Measurements from ENCODE around the gene PHF2.

The PHF2 gene

GRCh38 chr9:93579711-93580516 is 3.5 kb downstream of the PHF2 start:
- H3K4me3 ChIP-seq (ENCODE audit: low read depth in 1 of 2, low read length in 2 of 2) = no peak overlapping the region
- peaks cover 46% of the 10 kb centered on the region for H3K4me1 ChIP-seq (ENCODE audit: insufficient read depth, low read length)
- no peak overlapping the region for H3K27ac ChIP-seq (ENCODE audit: low read depth, low read length)
- H3K36me3 ChIP-seq (ENCODE audit: insufficient read depth, low read length) = no peaks in the 10 kb centered on the region
- no peak overlapping the region for H3K9ac ChIP-seq (ENCODE audit: low read length)
- no peaks in the 10 kb centered on the region for H3K27me3 ChIP-seq (ENCODE audit: control insufficient read depth in 1 of 2, insufficient read depth in 2 of 2, low read length in 2 of 2)
- no peaks in the 10 kb centered on the region for H3K9me3 ChIP-seq (ENCODE audit: low read length)

- H3K27me3 ChIP-seq (ENCODE audit: control insufficient read depth in 1 of 2, insufficient read depth in 2 of 2, low read length in 2 of 2) = no peaks in the 10 kb centered on the region
- no peaks in the 10 kb centered on the region for H3K9me3 ChIP-seq (ENCODE audit: low read length)
- H3K4me1 ChIP-seq (ENCODE audit: insufficient read depth, low read length) = peaks cover 44% of the 10 kb centered on the region
- H3K36me3 ChIP-seq (ENCODE audit: insufficient read depth, low read length) = peaks cover 3% of the 10 kb centered on the region
- no peak overlapping the region for H3K9ac ChIP-seq (ENCODE audit: low read length)
- peak overlapping the region; percentile 2 for H3K27ac ChIP-seq (ENCODE audit: low read depth, low read length)
- no peak overlapping the region for H3K4me3 ChIP-seq (ENCODE audit: low read depth in 1 of 2, low read length in 2 of 2)
Observed at GRCh38 chr9:93580654-93581380, 4.4 kb downstream of the PHF2 start.

- Histone ChIP-seq H3K4me1 (ENCODE audit: insufficient read depth, low read length) (peaks cover 49% of the 10 kb centered on the region), H3K27me3 (ENCODE audit: control insufficient read depth in 1 of 2, insufficient read depth in 2 of 2, low read length in 2 of 2) (no peaks in the 10 kb centered on the region), H3K27ac (ENCODE audit: low read depth, low read length) (no peak overlapping the region), H3K9ac (ENCODE audit: low read length) (no peak overlapping the region), H3K9me3 (ENCODE audit: low read length) (no peaks in the 10 kb centered on the region), H3K4me3 (ENCODE audit: low read depth in 1 of 2, low read length in 2 of 2) (no peak overlapping the region), H3K36me3 (ENCODE audit: insufficient read depth, low read length) (peaks cover 3% of the 10 kb centered on the region)
Observed at GRCh38 chr9:93582115-93582514, 5.7 kb downstream of the PHF2 start.

- Histone ChIP-seq H3K4me1 (ENCODE audit: insufficient read depth, low read length) (peaks cover 48% of the 10 kb centered on the region), H3K27ac (ENCODE audit: low read depth, low read length) (no peak overlapping the region), H3K9me3 (ENCODE audit: low read length) (no peaks in the 10 kb centered on the region), H3K36me3 (ENCODE audit: insufficient read depth, low read length) (peaks cover 3% of the 10 kb centered on the region), H3K9ac (ENCODE audit: low read length) (no peak overlapping the region), H3K27me3 (ENCODE audit: control insufficient read depth in 1 of 2, insufficient read depth in 2 of 2, low read length in 2 of 2) (no peaks in the 10 kb centered on the region), H3K4me3 (ENCODE audit: low read depth in 1 of 2, low read length in 2 of 2) (no peak overlapping the region)
Observed at GRCh38 chr9:93582550-93582949, 6.2 kb downstream of the PHF2 start.

- H3K9me3 ChIP-seq (ENCODE audit: low read length) = no peaks in the 10 kb centered on the region
- peaks cover 3% of the 10 kb centered on the region for H3K36me3 ChIP-seq (ENCODE audit: insufficient read depth, low read length)
- no peak overlapping the region for H3K27ac ChIP-seq (ENCODE audit: low read depth, low read length)
- H3K9ac ChIP-seq (ENCODE audit: low read length) = no peak overlapping the region
- no peaks in the 10 kb centered on the region for H3K27me3 ChIP-seq (ENCODE audit: control insufficient read depth in 1 of 2, insufficient read depth in 2 of 2, low read length in 2 of 2)
- peaks cover 36% of the 10 kb centered on the region for H3K4me1 ChIP-seq (ENCODE audit: insufficient read depth, low read length)
- H3K4me3 ChIP-seq (ENCODE audit: low read depth in 1 of 2, low read length in 2 of 2) = no peak overlapping the region
Observed at GRCh38 chr9:93585259-93585658, 8.9 kb downstream of the PHF2 start.

GRCh38 chr9:93585695-93586094 is 9.3 kb downstream of the PHF2 start:
- Histone ChIP-seq H3K27ac (ENCODE audit: low read depth, low read length) (no peak overlapping the region), H3K9ac (ENCODE audit: low read length) (no peak overlapping the region), H3K4me1 (ENCODE audit: insufficient read depth, low read length) (peaks cover 39% of the 10 kb centered on the region), H3K36me3 (ENCODE audit: insufficient read depth, low read length) (peaks cover 3% of the 10 kb centered on the region), H3K4me3 (ENCODE audit: low read depth in 1 of 2, low read length in 2 of 2) (no peak overlapping the region), H3K9me3 (ENCODE audit: low read length) (no peaks in the 10 kb centered on the region), H3K27me3 (ENCODE audit: control insufficient read depth in 1 of 2, insufficient read depth in 2 of 2, low read length in 2 of 2) (no peaks in the 10 kb centered on the region)

GRCh38 chr9:93586290-93587057 is 10.1 kb downstream of the PHF2 start:
- H3K27ac ChIP-seq (ENCODE audit: low read depth, low read length) = no peak overlapping the region
- peaks cover 36% of the 10 kb centered on the region for H3K4me1 ChIP-seq (ENCODE audit: insufficient read depth, low read length)
- no peaks in the 10 kb centered on the region for H3K27me3 ChIP-seq (ENCODE audit: control insufficient read depth in 1 of 2, insufficient read depth in 2 of 2, low read length in 2 of 2)
- peaks cover 3% of the 10 kb centered on the region for H3K36me3 ChIP-seq (ENCODE audit: insufficient read depth, low read length)
- no peaks in the 10 kb centered on the region for H3K9me3 ChIP-seq (ENCODE audit: low read length)
- no peak overlapping the region for H3K4me3 ChIP-seq (ENCODE audit: low read depth in 1 of 2, low read length in 2 of 2)
- no peak overlapping the region for H3K9ac ChIP-seq (ENCODE audit: low read length)

- Histone ChIP-seq H3K9ac (ENCODE audit: low read length) (no peak overlapping the region), H3K9me3 (ENCODE audit: low read length) (no peaks in the 10 kb centered on the region), H3K27me3 (ENCODE audit: control insufficient read depth in 1 of 2, insufficient read depth in 2 of 2, low read length in 2 of 2) (no peaks in the 10 kb centered on the region), H3K4me3 (ENCODE audit: low read depth in 1 of 2, low read length in 2 of 2) (no peak overlapping the region), H3K36me3 (ENCODE audit: insufficient read depth, low read length) (peaks cover 3% of the 10 kb centered on the region), H3K27ac (ENCODE audit: low read depth, low read length) (no peak overlapping the region), H3K4me1 (ENCODE audit: insufficient read depth, low read length) (peaks cover 40% of the 10 kb centered on the region)
Observed at GRCh38 chr9:93587284-93587650, 10.9 kb downstream of the PHF2 start.

- no peaks in the 10 kb centered on the region for H3K27me3 ChIP-seq (ENCODE audit: control insufficient read depth in 1 of 2, insufficient read depth in 2 of 2, low read length in 2 of 2)
- H3K9me3 ChIP-seq (ENCODE audit: low read length) = no peaks in the 10 kb centered on the region
- H3K27ac ChIP-seq (ENCODE audit: low read depth, low read length) = no peak overlapping the region
- peaks cover 44% of the 10 kb centered on the region for H3K4me1 ChIP-seq (ENCODE audit: insufficient read depth, low read length)
- no peak overlapping the region for H3K4me3 ChIP-seq (ENCODE audit: low read depth in 1 of 2, low read length in 2 of 2)
- peaks cover 3% of the 10 kb centered on the region for H3K36me3 ChIP-seq (ENCODE audit: insufficient read depth, low read length)
- H3K9ac ChIP-seq (ENCODE audit: low read length) = no peak overlapping the region
Observed at GRCh38 chr9:93587651-93588347, 11.4 kb downstream of the PHF2 start.

GRCh38 chr9:93588641-93589609 is 12.5 kb downstream of the PHF2 start:
- peaks cover 44% of the 10 kb centered on the region for H3K4me1 ChIP-seq (ENCODE audit: insufficient read depth, low read length)
- H3K9me3 ChIP-seq (ENCODE audit: low read length) = no peaks in the 10 kb centered on the region
- no peak overlapping the region for H3K9ac ChIP-seq (ENCODE audit: low read length)
- no peaks in the 10 kb centered on the region for H3K27me3 ChIP-seq (ENCODE audit: control insufficient read depth in 1 of 2, insufficient read depth in 2 of 2, low read length in 2 of 2)
- H3K27ac ChIP-seq (ENCODE audit: low read depth, low read length) = no peak overlapping the region
- H3K36me3 ChIP-seq (ENCODE audit: insufficient read depth, low read length) = peaks cover 3% of the 10 kb centered on the region
- no peak overlapping the region for H3K4me3 ChIP-seq (ENCODE audit: low read depth in 1 of 2, low read length in 2 of 2)

All from muscle layer of colon (tissue), 2 donors.